NT2/D1 (cell line): ENCODE results near the gene EREG.

Experiments
- DNase-seq: peaks from one replicate; pipeline ENCODE4 v3.0.0-alpha.2; 2011; ENCODE audit warnings: low read depth, low spot score
- H3K27me3 ChIP-seq: 2 replicates; pipeline ENCODE4 v1.6.0; 2011; ENCODE audit warnings: mild to moderate bottlenecking; ENCODE audit not compliant: insufficient read length, insufficient read depth
- H3K36me3 ChIP-seq: 2 replicates; pipeline ENCODE4 v1.6.1; 2011; ENCODE audit warnings: mild to moderate bottlenecking, low read length, mixed read lengths; ENCODE audit not compliant: insufficient read depth, insufficient read length
- H3K4me1 ChIP-seq: 2 replicates; pipeline ENCODE4 v1.5.1; 2011; ENCODE audit not compliant: insufficient read depth, insufficient read length
- H3K4me3 ChIP-seq: 2 replicates; pipeline ENCODE4 v1.5.1; 2011; ENCODE audit warnings: low read depth; ENCODE audit not compliant: insufficient read length
- H3K9ac ChIP-seq: 2 replicates; pipeline ENCODE4 v1.6.0; 2011; ENCODE audit warnings: low read depth; ENCODE audit not compliant: insufficient read length
- H3K9me3 ChIP-seq: 2 replicates; pipeline ENCODE4 v1.5.1; 2011; ENCODE audit warnings: mild to moderate bottlenecking, low read length; ENCODE audit not compliant: insufficient read depth
- SUZ12 ChIP-seq: IDR thresholded peaks from 2 replicates; pipeline ENCODE4 v1.6.1; 2011; ENCODE audit not compliant: insufficient read length, insufficient read depth; ENCODE audit errors: extremely low read depth
- YY1 ChIP-seq: IDR thresholded peaks from 2 replicates; pipeline ENCODE4 v1.6.1; 2011; ENCODE audit not compliant: insufficient read length, insufficient read depth
- ZNF274 ChIP-seq: IDR thresholded peaks from 2 replicates; pipeline ENCODE4 v1.6.1; 2011; ENCODE audit warnings: mild to moderate bottlenecking, low read depth, low read length

The EREG gene

DNA sequence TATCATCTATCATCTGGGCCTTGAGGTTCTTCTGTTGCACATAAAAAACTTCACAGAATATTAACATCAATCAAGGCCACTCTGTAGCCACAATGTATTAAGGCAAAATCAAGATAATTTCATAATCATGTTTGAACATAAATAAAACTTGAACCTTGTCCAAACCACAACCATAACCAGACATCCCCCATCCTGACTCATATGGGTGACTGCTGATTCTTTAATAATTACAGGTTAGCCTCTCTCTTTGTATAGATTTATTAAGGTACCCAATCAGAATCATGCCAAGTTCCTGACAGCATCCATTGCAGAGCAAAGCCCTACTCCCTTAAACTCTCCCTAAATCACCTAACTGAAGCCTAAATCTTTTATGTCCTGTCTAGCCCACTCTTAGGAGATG lies 63.3 kb downstream of the EREG start:
- no peak for DNase-seq
- Histone ChIP-seq H3K9me3 (no peaks in the 10 kb centered on the region), H3K4me3 (no peak overlapping the region), H3K27me3 (no peaks in the 10 kb centered on the region), H3K4me1 (no peaks in the 10 kb centered on the region), H3K9ac (no peak overlapping the region), H3K36me3 (no peaks in the 10 kb centered on the region)
- no peak for TF ChIP-seq SUZ12

- Histone ChIP-seq H3K27me3 (no peaks in the 10 kb centered on the region), H3K9me3 (no peaks in the 10 kb centered on the region), H3K36me3 (no peaks in the 10 kb centered on the region), H3K4me1 (no peaks in the 10 kb centered on the region), H3K4me3 (no peak overlapping the region), H3K9ac (no peak overlapping the region)
- no peak for DNase-seq
- TF ChIP-seq YY1 (no peak), SUZ12 (no peak), ZNF274 (no peak)
Observed at GRCh38 chr4:74431113-74431826, 66.3 kb downstream of the EREG start.

- no peak for DNase-seq
- TF ChIP-seq SUZ12 (no peak), ZNF274 (no peak), YY1 (no peak)
- H3K4me3 ChIP-seq, result no peak overlapping the region
Observed at GRCh38 chr4:74433043-74433442, 68.1 kb downstream of the EREG start.

DNA sequence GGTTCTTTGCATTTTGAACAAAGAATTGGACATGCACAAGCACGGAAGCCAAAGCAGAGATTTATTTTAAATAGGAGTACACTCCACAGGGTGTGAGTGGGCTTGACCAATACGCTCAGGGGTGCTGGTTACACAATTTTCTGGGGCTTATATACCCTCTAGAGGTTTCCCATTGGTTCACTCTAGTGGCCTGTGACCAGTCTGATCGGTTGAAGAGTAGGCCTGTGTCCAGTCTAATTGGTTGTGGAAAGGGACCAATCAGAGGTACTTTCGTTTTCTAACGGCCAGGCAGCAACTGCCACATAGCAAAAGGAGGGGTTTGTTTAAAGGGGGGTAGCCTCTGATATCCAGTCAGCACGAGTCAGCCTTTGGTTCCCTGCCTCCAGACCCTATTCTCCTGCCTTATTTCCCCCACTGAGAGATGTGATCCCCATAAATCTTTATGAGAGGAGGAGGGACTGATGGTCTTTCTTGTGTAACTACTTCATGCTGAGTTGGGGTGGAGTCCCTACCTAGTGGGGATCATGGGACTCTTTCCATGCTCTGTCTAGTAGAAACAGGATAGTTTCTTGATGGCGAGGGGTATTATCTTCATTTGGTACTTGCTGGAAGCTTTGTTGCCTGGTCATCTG lies 68.7 kb downstream of the EREG start:
- Histone ChIP-seq H3K4me3 (no peak overlapping the region), H3K9ac (no peak overlapping the region), H3K9me3 (no peaks in the 10 kb centered on the region), H3K36me3 (no peaks in the 10 kb centered on the region), H3K4me1 (no peaks in the 10 kb centered on the region), H3K27me3 (no peaks in the 10 kb centered on the region)
- TF ChIP-seq ZNF274 (no peak), YY1 (no peak), SUZ12 (no peak)
- no peak for DNase-seq

More at GRCh38 chr4:74433043-74433442, 68.1 kb downstream of the EREG start:
- Histone ChIP-seq H3K27me3 (no peaks in the 10 kb centered on the region), H3K9me3 (no peaks in the 10 kb centered on the region), H3K4me1 (no peaks in the 10 kb centered on the region), H3K9ac (no peak overlapping the region), H3K36me3 (no peaks in the 10 kb centered on the region)

DNA sequence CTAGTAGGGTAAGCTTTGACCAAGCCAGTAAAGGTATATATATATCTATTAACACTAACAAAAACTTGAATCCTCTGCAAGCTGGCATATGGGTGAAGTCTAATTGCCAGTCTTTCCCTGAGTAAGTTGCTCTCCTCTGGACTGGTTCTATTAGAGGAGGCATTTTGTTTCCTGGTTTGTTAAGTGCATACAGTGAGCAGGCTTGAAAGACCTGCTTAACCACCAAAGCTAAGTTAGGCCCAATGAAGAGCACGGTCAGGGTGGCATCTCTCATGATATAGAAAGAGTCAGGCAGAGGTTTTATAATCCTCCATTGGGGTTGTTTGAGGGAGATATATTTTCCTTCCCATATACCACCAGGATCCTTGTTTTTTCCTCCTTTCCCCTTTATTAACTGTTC lies 70.4 kb downstream of the EREG start:
- Histone ChIP-seq H3K9ac (no peak overlapping the region), H3K27me3 (no peaks in the 10 kb centered on the region), H3K9me3 (no peaks in the 10 kb centered on the region), H3K4me3 (no peak overlapping the region), H3K4me1 (no peaks in the 10 kb centered on the region), H3K36me3 (no peaks in the 10 kb centered on the region)
- TF ChIP-seq SUZ12 (no peak), YY1 (no peak), ZNF274 (no peak)
- no peak for DNase-seq

- H3K36me3 ChIP-seq, result no peaks in the 10 kb centered on the region
- TF ChIP-seq ZNF274 (no peak), SUZ12 (no peak), YY1 (no peak)
- no peak for DNase-seq
- no peaks in the 10 kb centered on the region for H3K27me3 ChIP-seq
- H3K9me3 ChIP-seq, result no peaks in the 10 kb centered on the region
- H3K4me3 ChIP-seq, result no peak overlapping the region
- no peaks in the 10 kb centered on the region for H3K4me1 ChIP-seq
- no peak overlapping the region for H3K9ac ChIP-seq
Observed at GRCh38 chr4:74437866-74438265, 72.9 kb downstream of the EREG start.
